ENCODE data around the gene MMP25.
A peak's percentile ranks its signal among the peaks of the same experiment; 100 is the strongest.

MMP25 gene

DNA sequence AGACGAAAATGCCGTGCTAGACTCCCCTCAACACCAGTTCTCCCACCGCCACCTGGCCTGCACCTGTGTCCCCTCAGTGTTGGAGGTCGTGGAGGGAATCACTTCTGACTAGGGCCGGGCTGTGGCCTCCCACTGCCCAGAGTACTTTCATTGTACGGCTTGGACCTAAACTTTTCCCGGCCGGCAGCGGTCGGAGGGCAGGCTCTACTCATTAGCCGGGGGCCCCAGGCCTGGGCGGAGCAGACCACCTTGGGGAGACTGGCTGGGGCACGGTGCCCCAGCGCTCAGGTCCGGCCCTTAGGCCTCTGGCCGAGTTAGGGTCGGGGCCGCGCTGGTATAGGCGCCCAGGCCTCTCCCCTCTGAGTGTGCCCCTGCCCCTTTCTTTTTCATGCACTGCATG lies 29.0 kb upstream of the MMP25 start:
- DNase-seq = no peak

DNA sequence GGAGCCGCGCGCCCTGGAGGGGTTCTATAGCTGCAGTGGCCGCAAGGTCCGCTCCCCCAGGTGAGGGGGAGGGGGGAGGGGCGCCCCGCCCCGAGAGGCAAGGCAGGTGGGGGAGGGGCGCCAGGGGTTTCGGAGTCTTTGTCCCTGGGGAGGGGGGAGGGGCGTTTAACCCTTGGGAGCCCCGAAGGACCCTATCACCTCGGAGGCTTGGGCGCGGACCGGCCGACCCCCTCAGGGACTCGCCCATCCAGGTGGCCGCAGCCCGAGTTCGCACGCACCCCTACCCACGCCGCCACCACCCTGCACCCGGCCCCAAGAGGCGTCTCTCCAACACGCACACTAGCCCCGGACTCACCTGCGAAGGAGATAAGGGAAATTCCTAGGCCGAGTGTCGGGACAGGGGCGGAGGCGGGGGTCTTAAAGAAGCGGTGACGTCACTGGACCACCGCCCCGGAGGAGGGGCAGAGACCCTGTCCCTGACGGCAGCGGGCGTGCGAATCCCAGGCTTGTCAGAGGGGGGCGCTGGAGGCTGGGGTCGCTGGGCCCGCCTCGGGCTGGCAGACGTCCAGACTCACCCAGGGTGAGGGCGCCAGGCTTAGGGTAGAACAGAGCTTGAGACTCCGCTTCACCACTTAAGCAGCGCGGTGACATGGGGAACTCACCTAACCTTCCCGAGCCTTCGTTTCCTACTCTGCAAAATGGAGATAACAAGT lies 28.4 kb upstream of the MMP25 start, which contains the start of gene CLDN6:
CLDN6 (minus strand) TSS at position 390 of the 713 bp plus-strand sequence. CDS start 2,162 bp downstream, outside the sequence.
- no peak for DNase-seq

DNA sequence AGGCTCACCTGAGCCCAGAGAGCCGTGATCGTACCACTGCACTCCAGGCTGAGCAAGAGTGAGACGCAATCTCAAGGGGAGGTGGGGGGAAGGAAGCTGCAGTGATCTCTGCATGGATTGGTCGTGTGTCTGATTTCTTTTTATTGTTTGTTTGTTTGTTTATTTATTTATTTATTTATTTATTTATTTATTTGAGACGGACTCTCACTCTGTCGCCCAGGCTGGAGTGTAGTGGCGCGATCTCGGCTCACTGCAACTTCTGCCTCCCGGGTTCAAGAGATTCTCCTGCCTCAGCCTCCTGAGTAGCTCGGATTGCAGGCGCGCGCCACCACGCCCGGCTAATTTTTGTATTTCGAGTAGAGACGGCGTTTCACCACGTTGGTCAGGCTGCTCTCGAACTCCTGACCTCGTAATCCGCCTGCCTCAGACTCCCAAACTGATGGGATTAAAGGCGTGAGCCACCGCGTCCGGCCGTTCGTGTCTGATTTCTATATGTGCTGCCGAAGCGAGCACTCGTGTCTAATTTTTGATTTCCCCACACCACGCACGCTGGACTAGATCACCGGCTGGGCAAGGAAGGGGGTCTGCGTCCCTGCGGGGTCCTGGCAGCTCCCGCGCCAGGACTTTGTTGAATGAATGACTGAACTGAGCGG lies 26.6 kb upstream of the MMP25 start:
- DNase-seq = no peak

DNA sequence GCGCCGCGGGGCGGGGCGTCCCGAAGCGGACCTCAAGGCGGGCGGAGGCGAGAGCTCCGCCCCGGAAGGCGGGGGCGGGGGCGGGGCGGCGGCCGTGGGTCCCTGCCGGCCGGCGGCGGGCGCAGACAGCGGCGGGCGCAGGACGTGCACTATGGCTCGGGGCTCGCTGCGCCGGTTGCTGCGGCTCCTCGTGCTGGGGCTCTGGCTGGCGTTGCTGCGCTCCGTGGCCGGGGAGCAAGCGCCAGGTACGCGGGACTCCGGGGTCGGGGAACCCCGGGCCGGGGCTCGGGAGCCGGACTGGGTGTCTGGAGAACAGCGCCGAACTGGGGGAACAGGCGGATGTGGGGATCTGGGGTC lies 26.1 kb upstream of the MMP25 start, which contains the start of gene TNFRSF12A:
TNFRSF12A (plus strand) TSS at position 122 of the 357 bp plus-strand sequence; CDS start at position 152, 30 bp downstream.
- DNase-seq = peak; percentile 57

DNA sequence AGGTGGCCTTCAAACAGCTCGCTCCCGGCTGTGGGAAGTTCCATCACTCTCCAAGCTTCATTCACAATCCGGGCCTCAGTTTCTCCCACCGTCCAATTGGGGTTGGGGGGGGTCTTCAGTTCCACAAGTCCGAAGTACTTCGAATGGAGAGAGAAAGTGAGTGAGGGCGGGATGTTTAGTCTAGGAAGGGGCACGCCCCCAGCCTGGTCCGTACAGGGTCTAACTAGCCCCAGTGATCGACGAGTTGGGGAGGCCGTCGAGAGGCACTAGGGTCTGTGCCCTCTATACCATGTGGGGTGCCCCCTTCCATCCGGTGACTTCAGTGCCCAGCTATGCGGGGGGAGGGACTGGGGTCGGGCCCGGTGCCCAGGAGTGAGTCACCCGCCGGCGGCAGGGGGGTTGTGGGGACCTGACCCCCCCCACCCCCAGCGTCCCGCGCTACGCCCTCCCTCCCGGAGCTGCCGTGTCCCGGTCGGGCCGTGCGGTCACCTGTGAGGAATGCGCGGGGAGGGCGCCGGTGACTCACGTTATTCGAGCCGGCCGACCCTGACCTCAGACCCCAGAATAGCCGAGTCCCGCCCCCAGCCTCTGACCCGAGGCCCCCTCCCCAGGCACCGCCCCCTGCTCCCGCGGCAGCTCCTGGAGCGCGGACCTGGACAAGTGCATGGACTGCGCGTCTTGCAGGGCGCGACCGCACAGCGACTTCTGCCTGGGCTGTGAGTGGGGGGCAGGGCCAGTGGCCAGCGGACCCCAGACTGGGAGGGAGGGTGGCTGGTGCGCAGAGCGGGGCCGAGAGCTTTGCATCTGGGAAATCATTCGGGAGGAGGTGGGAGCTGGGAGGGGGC lies 25.5 kb upstream of the MMP25 start:
- DNase-seq = peak; percentile 65

DNA sequence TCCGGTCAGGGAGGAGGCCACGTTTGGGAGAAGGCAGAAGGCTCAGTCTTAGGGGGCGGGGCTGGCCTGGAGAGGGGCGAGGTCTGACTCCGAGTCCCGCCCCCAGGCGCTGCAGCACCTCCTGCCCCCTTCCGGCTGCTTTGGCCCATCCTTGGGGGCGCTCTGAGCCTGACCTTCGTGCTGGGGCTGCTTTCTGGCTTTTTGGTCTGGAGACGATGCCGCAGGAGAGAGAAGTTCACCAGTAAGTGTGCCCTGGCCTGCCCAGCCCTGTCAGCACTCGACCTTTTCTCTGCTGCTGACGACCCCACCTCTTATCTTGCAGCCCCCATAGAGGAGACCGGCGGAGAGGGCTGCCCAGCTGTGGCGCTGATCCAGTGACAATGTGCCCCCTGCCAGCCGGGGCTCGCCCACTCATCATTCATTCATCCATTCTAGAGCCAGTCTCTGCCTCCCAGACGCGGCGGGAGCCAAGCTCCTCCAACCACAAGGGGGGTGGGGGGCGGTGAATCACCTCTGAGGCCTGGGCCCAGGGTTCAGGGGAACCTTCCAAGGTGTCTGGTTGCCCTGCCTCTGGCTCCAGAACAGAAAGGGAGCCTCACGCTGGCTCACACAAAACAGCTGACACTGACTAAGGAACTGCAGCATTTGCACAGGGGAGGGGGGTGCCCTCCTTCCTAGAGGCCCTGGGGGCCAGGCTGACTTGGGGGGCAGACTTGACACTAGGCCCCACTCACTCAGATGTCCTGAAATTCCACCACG lies 24.7 kb upstream of the MMP25 start:
- peak; percentile 57 for DNase-seq

DNA sequence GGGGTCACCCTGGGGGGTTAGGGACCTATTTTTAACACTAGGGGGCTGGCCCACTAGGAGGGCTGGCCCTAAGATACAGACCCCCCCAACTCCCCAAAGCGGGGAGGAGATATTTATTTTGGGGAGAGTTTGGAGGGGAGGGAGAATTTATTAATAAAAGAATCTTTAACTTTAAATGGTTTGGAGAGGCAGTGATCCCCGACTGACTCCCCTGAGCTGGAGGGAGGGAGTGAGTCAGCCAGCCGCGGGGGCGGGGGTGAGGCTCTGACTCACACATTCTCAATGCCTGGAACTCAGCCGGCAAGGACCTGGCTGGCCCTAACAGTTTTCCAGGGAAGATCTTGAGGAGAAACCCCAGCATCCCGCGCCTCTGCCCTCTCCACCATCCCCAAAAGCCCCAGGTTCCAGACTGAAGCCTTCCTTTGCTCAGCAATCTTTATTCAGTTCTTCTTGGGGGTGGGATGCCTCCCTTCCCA lies 24.1 kb upstream of the MMP25 start:
- DNase-seq = peak; percentile 76

DNA sequence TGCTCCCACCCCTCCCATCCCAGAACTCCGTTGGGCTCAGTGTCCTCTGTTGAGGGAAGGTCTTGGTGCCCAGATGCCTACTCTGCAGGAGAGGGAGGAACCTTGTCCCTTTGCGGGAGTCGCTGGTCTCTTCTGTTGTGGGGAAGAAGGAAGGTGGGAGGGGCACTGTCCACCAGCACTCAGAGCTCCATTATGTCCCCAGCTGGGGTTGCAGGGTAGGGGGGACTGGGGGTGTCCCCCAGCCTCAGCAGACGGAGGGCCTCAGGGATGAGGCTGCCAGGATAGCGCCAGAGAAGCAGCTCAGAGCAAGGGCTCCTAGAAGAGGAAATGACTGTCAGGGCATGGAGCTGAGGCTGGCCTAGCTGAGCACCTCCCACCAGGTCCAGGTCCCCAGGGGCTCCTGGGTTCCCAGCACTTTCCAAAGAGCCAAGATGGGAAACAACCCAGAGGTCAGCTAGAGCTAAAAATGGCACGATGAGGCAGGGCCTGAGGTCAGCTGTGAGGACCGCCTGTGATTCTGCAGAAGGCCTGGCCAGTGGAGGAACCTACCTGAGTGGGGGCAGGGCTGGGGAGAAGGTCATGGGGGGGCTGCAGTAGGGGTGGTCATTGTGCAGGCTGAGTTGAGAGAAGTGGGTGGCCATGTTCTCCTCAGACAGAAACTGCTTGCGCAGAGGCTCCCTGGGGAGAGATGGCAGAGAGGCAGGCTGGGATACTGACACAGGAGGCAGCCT lies 23.5 kb upstream of the MMP25 start:
- DNase-seq = no peak

DNA sequence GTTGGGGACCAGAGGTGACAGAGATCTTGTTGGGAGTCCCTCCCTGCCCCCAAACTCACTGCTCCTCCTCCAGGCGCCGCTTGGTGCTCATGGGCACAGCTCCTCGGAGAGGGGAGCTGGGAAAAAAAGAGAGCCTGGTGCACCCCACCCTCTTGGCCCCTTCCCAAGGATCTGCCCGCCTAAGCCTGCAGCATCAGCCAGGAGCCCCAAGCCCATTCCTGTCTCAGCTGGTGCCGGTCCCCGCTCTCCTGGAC lies 23.0 kb upstream of the MMP25 start:
- DNase-seq = no peak

DNA sequence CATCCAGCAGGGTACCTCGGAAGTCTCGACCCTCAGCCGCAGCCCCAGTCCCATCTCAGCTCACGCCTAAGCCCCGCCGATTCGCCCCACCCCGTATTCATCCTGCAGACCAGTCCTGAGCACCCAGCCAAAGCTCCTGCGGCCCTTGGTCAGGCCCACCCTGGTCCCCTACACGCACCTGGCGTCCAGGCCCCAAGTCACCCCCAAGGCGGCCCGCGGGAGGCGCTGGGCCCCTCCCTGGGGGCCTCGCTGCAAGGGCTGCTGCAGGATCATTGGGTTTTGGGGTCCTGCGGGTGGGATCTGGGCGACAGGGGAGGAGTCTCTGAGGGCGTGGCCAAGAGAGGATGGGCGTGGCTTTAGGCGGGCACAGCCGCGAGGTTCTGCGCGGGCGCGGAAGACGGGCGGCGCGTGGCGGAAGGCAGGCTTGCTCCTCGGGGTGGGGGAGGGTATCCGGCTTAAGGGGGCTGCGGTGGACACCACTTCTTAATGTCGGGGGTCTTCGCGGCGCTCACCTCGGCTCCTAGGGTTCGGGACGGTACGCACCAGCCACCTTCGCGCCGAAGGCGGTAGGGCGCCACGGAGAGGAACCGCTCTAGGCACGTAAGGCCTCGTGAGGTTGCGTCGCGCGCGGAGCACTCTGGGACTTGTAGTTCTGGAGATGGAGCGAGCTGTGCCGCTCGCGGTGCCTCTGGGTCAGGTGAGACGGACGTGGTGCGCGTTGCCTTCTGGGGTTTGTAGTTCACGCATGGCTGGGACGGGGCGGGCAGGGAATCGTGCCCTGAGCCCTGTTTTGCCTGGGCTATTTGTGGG lies 22.5 kb upstream of the MMP25 start, which contains the start of the genes HCFC1R1 and THOC6:
HCFC1R1 (minus strand) TSS at position 274 of the 810 bp plus-strand sequence; CDS start at position 273, 1 bp downstream.
THOC6 (plus strand) TSS at position 367 of the 810 bp plus-strand sequence; CDS start at position 659, 292 bp downstream.
- peak; percentile 93 for DNase-seq

DNA sequence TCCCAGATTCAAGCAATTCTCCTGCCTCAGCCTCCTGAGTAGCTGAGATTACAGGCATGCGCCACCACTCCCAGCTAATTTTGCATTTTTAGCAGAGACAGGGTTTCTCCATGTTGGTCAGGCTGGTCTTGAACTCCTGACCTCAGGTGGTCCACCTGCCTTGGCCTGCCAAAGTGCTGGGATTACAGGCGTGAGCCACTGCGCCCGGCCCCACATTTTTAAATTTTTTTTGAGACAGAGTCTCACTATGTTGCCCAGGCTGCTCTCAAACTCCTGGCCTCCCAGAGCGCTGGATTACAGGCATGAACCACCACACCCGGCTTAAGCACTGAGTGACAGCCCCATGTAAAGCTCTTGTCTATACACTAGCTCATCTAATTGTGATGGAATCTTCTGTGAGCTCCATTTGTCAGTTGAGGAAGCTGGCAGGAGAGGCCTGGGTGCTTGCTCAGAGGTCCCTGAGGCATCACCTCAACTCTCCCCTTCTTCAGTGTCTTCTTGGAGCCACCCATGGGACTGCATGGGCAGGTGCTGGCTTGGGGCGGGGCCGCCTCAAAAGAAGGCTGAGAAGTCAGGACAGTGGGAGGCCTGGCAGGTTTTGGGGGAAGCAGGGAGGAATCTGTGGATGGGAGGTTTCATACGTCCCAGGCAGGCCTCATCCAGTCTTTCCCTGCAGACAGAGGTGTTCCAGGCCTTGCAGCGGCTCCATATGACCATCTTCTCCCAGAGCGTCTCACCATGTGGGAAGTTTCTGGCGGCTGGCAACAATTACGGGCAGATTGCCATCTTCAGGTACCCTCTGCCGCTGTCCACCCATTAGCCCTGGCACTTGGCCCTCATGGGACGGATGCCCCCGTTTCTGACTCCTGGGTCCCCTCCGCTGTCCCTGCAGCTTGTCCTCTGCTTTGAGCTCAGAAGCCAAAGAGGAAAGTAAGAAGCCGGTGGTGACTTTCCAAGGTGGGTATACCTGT lies 21.0 kb upstream of the MMP25 start:
- DNase-seq = no peak

DNA sequence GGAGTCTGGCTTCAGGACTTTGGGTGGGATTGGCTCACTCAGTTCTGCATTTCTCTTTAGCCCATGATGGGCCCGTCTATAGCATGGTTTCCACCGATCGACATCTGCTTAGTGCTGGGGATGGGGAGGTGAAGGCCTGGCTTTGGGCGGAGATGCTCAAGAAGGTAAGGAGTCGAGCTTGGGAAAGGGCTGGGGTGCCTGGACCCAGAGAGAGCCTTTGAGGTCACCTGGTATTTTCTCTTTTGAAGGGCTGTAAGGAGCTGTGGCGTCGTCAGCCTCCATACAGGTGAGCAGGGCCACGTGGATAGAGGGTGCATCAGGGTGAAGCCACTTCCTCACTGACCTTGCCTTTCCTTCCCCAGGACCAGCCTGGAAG lies 20.4 kb upstream of the MMP25 start:
- DNase-seq = no peak

DNA sequence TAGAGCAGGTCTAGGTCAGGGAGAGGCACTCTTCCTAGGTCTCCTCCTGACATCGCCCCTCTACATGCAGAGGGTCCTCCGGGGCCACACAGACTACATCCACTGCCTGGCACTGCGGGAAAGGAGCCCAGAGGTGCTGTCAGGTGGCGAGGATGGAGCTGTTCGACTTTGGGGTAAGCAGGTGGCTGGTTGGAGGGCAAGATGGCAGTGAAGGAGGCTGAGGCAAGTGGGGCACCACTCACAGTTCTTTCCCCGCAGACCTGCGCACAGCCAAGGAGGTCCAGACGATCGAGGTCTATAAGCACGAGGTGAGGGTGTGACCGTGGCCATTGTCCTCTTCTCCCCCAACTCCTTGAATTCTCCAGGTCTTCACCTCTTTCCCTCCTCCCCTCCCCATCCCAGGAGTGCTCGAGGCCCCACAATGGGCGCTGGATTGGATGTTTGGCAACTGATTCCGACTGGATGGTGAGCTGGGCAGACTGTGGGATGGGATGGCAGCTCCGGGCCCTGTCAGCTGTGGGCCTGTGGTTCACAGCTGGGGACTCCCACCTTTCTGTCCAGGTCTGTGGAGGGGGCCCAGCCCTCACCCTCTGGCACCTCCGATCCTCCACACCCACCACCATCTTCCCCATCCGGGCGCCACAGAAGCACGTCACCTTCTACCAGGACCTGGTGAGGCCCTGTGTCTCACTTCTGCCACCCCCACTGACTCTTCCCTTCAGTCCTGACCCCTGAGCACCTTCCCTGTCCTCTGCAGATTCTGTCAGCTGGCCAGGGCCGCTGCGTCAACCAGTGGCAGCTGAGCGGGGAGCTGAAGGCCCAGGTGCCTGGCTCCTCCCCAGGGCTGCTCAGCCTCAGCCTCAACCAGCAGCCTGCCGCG lies 19.5 kb upstream of the MMP25 start:
- no peak for DNase-seq

DNA sequence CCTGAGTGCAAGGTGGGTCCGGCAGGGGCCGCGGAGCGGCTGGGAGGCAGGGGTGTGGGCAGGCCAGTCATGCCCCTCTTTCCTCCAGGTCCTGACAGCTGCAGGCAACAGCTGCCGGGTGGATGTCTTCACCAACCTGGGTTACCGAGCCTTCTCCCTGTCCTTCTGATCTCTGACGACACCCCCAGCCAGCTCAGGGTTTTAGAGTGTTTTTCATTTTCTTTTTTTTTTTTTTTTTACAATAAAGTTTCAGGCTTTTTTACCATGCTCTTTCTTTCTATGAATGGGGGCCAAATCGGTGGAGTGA lies 18.9 kb upstream of the MMP25 start:
- DNase-seq = no peak

DNA sequence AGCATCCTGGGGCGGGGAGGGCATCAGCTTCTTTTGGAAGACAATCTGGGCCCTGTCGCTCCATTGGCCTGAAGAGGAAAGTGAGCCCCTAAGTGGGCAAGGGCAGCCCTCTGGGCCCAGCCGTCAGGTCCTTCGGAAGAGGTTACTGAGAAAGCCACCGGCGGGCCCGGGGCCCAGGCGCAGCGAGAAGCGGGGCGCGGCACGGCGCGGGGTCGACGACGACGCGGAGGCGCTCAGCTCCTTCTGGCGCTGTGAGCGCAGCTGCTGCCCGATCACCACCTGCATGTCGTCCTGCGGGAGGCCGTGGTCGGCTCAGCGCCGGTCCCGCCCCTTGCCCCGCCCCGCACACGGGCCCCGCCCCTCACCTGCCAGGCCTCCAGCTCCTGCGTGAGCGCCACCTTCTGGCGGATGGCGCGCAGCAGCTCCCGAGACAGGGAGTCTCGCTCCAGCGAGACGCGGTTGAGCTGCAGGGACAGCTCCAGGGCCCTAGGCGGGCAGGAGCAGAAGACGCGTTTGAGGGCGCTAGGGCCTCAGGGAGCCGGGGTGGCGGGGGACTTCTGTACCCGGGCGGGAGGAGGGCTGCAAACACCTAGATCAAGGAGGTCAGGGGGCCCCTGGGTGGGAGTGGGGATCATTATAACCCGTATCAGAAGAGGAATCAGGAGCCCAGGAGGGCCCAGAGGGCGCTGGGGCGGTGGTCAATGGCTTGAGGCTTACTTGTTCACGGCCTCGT lies 18.2 kb upstream of the MMP25 start:
- DNase-seq = peak; percentile 79

DNA sequence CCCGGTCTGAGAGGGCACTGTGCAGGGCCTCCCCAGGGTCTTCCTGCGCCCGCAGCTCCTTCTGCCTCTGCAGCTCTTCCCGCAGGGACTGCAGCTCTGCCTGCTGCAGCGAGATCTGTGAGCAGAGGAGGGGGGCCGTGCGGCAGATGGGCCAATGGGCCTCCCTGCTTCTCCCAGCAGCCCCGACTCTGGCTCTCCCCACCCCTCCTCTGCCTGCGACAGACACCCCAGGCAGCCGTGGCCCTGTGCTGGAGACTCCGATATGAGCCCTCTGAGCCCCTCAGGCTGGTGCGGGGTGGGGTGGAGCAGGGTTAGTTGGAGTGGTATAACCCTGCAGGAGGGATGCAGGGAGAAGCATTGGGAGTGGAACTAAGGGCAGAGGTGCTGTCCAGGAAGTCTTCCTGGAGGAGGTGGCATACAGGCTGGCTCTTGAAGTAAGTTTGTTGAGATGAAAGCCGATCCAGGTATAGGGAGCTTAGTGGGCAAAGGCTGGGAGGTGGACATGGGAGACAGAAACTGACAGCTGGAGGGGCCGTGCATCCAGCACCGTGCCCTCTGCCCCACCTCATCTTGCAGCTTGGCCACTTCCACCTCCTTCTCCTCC lies 17.5 kb upstream of the MMP25 start:
- DNase-seq = no peak

DNA sequence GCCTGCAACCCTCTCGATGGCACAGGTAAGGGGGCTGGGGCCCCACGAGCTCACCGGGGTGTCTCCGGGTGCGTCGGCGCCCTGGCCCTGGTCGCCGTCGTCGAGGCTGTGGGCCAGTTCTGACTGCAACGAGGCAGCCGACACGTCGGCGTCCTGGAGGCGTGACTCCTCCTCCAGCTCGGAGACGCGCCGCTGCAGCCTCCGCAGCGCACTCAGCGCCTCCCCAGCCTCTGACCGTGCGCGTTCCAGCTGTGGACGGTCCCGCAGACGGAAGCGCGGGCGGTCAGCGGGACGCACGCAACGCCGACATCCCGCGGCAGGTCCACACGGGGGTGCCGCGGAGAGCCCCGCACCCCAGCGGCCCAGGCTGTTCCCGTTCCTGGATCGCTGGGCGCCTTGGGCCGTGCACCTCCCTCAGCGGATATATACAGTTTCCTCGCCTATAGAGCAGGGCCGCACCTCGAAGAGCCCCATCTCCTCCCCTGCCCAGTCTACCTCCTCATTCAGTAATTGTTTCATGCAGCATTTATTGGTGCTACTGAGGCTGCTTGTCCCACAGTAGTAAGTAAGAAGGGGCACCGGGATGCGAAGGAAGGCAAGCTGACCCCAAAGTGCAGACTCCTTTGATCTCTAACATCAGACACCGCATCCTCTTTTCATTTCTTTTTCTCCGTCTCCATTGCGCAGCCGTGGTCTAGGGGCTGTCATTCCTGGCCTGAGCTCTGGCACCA lies 16.7 kb upstream of the MMP25 start:
- DNase-seq = no peak
